HG02678 (cell line): Measurements from ENCODE around the gene GRIN2C.

Experiments
- ATAC-seq: cut with Tn5 transposase; IDR thresholded peaks from one replicate; pipeline ENCODE4 v1.9.1; 2021; ENCODE audit warnings: mild to moderate bottlenecking, moderate library complexity; ENCODE audit not compliant: unreplicated experiment

The GRIN2C gene

DNA sequence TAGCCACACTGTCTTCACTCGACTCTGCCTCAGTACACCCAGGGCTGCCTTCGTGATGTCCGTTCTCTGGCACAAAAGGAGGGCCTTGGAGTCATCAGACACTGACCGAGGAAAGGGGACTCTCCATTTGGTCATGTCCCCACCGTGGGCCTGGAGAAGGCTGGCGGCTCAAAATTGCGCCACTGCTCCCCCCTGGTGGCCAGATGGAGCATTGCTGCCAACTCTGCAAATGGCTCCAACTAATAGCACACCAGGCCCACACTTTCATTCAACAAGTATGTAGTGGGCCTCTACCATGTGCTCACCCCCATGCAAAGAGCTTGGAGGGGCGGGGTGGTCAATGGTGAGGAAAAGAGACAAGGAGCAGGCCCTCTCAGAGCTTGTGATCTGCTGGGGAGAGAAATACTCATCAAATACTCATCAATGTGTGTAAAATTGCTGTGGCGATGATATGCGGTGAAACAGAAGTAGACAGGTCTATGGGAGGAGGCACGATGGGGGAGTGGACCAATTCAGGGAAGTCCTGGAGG lies 5.2 kb upstream of the GRIN2C start:
- ATAC-seq = no peak

DNA sequence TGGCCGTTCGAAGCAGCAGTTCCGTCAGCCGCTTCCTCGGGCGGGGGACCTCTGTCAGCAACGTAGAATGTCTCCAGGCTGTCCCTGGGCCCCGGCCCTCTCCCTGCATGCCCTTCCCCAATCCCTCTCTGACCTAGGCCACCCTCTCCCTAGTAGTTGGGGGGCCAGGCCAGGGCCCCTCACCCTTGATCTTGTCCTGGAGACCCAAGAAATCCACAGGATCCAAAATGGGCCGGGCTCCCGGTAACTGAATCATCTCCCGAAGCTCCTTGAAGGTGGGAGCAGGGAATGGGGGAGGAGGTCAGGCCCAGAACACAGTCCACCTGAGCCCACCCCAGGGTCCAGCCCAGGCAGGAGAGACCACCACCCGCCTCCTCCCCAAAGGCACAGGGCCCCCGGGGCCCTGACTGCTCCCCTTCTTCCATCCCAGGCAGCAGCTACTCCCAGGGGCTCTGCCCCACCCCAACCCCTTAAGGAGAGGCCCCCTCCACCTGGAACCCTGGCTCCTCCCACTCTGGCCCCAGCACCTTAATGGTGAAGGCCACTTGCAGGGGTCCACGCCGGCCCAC lies 4.7 kb upstream of the GRIN2C start:
- no peak for ATAC-seq

DNA sequence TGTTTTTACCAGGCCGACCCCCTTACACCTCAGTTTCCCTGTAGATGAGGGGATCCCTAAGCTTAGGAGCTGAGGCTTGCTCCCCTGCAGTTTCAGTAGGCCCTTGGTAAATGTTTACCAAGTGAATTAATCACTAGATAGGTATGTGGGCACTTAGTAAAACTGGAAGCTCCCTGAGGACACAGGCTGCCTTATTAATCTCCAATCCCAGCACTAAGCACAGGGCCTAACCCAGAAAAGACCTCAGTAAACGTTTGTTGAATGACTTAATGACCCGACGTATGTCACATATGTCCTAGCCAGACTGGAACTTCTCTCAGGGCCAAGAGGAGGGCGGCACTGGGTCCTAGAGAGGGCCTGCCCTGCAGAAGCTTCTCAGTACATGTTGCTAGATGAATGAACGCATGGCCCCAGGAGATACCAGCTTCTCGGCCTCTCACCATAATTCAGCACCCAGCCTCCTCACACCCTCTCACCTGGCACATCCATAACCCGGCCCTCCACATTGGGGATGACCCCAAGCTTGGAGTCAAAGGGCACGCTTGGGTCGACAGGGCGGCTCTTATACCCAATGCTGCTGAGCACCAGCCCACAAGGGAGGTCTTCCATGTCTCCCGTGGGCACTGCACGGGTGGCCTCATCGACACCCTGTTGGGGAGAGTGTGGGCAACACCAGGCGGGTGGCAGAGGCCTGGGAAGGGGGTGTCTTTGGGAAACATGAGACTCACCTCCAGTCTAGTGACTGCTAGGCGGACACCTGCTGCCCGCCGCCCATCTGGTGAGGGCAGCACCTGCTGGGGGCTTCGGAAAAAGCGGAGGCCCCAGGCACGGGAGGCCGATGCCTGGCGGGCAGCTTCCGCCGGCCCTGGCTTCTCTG lies 4.0 kb upstream of the GRIN2C start:
- ATAC-seq = no peak

DNA sequence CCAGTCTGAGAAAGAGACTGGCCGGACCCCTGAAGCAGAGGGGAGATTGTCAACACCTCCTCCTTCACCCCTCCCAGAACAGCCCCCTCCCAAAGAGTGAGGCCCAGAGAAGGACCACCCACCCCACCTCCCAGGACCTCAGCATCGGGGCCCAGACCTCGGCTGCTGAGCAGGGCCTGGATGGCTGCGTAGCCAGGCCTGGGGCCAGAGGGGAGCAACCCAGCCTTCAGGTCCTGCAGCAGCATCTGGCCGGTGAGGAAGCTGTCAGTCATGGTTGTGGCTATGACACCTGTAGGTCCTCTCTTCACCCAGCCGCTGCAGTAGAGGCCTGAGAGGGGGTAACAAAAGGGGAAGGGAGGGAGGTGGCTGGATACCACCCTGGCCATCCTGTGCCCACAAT lies 3.2 kb upstream of the GRIN2C start:
- ATAC-seq = no peak

DNA sequence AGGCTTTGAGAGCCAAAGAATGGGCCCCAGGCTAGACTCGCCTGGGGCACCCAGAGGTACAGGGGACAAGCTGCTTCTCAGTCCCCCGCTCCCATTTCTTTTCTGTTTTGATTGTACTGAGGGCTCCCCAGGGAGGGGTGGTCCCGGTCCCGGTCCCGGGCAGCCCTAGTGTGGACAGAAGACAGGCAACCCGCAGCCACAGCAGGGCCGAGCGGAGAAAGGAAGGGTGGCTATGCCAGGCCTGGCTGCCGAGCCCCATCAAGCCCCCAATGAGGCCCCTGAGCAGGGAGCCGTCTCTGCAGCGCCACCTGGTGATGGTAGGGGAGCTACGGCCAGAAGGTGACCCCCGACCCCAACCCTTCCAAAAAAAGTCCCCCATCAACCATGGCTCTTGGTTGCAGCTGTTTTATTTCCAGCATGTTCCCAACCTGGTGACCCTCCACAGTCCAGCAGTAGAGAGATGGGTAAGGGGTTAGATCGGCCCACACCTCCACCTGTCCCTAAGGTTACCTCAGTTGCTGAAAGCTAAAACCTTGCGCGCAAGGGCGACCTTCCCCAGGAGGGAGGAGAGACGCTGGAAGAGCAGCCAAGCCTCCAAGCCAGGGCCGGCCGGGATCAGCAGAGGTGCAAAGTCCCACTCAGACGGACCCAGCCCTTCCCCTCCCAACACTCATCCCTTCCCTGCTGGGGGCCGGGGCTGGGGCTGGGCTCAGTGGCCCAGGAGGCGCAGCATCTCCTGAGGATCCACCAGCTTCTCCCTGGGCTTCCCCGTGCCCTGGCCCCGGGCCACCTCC lies 2.6 kb upstream of the GRIN2C start:
- ATAC-seq = no peak

DNA sequence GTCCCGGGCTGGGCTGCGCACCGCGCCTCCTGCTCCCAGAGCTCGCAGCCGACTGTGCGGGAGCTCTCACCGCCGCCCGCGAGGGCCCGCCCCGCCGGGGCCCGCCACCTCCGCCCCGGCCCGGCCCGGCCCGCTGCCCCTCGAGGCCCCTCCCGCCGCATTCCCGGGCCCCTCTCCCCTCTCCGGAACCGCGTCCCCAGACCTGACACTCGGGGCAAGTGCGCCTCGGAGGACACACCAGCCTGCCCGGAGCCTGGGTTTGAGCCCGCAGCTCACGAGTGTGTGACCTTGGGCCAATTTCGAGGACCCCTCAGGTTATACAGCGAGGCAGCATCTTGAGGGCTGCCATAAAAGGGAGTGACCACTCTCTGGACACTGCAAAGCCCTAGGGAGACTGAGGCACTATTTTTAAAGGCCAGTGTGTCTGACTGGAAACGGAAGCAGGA lies 2.0 kb upstream of the GRIN2C start:
- ATAC-seq = no peak

DNA sequence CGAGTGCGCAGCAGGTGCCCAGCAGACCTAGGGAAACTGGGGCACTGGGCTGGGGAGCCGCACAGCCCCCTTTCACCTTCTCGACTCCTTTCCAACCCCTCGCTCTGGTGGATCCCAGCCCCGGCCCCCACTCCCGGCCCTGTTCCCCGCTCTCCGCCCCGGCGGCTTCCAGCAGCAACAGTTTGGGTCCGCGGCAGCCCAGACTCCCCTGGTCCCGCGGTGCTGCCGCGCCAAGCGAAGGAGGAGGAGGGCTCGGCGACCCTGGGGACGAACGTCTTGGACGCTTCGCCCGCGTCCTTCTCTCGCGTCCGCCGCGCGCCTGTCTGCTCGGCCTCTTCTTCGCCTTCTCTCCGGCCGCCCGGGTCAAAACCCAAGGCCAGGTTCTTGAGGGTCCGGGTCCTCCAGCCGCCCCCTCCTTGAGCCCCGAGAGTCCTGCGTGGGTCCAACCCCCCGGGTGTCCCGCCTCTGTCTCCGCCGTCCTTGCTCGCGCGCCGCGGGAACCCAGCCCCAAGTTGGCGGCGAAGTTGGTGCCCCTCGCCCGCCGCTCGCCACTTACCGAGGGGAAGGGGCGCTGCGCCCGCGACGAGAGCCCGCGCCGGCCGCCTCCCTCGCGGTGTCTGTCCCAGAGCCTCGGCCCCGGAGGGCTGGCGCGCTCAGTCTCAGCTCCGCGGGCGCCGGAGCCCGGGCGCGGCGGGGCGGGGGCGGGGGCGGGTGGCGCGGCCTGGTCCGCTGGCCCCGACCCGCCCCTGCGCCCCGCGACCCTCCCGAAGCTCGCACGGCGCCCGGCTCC lies 1.4 kb upstream of the GRIN2C start:
- ATAC-seq = no peak

DNA sequence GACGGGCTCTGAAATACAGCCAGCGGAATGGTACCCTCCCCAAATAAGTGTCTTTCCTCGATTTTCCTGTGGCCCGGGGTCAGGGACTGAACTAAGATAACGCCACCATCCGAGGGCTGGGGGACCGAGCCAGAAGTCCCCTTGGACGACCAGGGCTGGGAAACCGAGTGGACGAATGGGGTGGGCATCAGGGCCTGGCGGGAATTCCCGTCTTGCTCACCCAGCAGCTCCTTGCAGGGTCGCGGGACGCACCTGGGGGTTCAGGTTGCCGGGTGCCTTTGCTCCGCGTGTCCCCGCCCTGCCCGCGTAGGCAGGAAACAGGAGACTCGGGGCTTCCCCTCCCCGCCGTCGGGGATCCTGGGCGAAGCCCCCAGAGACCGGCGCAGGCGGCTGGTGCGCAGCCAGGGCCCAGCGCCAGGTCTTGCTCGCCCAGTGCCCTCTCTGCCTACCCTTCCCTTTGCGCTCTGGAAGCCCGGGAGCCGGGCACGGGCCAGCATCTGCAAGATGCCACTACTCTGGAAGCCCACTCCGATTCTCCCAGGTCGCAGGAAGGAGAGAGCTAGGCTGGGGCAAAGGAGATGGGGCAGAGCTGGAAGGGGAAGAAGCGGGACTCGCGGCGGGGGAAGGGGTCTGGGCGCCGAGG lies 665 bp upstream of the GRIN2C start:
- ATAC-seq = no peak

DNA sequence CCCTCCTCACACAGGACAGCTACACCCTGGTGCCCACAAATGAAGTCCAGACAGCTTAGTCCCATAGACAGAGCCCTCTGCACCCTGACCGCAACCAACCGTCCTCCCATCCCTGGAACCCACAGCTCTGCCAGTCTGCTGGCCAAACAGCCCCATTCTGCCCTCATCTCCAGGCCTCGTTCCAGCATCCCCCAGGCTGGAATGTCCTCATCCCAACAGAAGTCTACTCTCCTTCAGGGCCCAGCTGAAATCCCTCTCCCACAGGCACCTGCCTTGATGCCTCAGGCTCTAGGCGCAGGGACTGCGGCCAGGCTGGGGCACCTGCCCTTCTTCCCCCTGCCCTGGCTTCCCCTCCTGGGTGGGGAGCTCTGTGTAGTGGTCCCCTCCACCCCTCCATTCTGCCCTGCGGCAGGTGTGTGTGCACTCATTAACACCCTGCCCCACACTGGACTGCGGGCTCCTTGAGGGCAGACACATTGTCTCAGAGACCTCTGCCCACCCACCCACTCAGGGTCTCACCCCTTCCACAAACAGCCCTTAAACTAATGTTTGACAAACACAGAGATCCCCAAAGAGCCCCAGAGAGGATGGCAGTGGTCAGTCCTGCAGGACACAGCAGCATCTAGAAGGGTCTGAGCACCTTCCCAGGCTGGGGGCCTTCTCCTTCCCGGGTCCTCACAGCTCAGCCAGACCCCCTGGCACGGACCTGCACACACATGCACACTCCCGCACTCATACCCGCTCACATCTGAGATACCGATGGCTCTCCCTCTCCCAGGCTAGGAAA lies 820 bp downstream of the GRIN2C start:
- no peak for ATAC-seq

DNA sequence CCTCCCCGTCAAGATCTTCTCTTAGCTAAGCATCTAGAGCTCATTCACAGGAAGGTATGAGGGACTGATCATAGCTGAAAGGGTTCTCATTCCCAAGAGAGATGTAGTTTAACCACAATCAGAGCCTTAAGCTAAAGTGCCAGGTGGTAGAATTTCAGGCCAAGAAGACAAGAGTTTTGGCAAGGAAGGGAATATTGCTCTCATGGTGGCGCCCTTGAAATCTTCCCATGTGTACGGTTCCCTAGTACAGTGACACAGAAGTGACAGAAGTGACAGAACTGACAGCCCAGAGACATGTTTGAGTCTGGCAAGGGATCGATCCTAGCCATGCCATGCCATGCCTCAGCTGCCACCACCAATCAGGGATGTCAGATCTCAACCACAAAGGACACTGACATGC lies 2.5 kb downstream of the GRIN2C start:
- no peak for ATAC-seq

DNA sequence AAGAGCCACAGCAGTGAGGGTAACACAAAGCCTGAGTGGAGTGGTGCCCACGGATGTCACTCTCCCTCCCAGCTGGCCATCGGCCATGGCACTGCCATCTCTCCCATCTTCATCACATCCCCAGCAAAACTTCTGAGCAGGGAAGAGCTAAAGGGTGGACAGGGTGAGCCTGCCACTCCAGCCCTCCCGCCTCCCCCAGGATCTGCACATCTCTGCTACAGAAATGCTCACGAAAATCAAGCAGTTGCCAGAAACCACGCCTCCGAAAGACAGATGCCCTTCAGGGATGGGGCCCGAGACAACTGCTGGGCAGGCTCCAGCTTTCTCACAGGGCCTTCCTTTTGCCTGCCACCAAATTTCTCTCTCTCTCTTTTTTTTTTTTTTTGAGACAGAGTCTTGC lies 3.6 kb downstream of the GRIN2C start:
- ATAC-seq = no peak

DNA sequence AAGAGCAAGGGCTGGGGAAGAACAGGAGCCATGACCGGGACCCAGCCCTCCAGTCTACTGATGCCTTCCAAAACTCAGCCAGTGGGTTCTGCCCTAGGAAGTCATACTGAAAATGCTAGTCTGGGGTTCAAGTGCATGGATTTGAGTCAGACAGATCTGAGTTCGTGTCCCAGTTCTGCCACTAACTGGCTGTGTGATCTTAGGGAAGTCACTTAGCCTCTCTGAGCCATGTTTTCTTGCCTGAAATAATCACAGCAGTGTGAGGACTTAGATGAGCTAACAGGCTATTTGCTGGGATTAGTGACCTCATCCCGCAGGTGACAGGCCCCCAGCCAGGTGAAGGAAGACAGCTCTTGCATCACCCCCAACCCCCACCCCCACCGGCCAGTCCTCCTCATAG lies 4.4 kb downstream of the GRIN2C start:
- no peak for ATAC-seq

DNA sequence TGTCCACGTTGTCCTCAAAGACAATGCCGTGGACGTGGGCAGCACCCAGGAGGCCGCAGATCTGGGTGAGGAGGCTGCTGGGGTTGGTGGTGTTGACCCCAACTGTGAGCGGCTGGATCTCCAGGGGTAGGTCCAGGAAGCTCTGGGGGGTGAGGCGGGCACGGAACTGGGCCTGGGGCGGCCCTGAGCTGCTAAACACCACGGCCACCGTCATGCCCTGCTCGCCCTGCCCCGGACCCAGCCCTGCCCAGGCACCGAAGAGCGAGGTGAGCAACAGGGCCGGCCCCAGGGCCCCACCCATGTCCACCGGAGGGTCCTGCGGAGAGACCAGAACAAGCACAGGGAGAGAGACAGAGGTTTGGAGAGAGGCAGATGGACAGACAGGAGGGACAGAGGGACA lies 4.9 kb downstream of the GRIN2C start:
- ATAC-seq = no peak

DNA sequence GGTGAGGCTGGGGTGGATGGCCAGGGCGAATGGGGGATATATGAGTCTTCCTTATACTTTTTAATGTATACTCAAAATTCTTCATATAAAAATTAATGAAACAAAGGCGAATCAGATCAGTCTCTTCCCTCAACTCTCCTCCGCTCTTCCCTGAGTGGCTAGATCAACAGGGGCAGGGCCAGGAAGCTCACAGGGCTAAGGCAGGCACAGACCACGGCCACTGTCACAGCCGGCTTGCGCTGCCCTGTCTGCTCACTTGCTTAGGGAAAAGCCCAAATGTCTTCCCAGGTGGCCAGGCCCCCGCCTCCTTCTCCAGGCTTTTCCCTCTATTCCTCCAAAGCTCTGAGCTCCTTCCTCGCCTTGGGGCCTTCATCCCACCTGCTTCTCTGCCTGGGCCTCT lies 6.0 kb downstream of the GRIN2C start:
- no peak for ATAC-seq

DNA sequence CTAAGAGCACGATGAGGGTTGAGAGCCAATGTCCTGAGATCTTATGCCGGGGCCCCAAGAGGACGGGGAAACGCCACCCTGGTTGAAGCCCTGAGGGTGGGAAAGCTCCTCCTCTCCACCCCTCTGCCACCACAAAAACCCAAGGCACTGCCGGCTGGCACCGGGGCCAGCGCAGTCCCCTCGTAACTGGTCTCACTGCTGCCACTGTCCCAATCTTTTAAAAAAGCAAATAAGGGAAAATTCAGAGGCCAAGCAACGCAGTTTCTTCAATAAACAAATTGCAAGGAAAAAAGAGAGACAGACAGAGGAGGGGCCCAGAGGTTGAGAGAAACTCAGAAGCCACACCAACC lies 6.7 kb downstream of the GRIN2C start:
- no peak for ATAC-seq

DNA sequence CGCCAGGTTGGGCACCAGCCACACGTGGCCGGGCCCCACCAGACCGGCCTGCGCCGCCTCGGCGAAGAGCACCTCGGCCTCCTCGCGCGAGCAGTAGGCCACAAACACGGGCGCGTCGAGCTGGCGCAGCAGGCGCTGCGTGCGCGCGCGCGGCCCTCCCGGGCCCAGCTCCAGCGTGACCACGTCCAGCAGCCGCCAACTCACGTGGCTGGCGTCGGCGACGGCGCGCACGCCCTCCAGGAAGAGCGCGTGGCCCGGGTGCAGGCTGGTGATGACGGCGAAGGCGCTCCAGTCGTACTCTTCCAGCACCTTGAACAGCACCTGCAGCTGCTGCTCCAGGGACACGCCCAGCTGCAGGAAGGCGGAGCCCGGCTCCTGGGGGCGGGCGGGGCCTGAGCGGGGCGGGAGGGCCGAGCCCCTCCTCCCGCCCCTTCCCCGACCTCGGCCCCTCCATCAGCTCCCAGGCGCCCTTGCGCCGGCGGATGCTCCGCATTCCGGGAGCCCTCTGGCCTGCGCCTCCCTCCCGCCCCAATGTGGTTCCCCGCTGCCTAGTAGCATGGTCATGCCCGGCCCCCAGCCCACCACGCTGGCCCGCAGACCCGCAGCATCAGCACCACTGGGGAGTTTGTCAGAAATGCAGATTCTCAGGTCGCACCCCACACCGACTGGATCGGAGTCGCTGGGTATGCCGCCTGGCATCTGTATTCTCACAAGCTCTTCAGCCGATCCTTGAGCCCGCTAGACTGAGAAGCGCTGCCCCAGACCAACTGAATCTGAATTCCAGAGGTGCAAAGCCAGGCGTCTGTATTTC lies 7.2 kb downstream of the GRIN2C start:
- no peak for ATAC-seq

DNA sequence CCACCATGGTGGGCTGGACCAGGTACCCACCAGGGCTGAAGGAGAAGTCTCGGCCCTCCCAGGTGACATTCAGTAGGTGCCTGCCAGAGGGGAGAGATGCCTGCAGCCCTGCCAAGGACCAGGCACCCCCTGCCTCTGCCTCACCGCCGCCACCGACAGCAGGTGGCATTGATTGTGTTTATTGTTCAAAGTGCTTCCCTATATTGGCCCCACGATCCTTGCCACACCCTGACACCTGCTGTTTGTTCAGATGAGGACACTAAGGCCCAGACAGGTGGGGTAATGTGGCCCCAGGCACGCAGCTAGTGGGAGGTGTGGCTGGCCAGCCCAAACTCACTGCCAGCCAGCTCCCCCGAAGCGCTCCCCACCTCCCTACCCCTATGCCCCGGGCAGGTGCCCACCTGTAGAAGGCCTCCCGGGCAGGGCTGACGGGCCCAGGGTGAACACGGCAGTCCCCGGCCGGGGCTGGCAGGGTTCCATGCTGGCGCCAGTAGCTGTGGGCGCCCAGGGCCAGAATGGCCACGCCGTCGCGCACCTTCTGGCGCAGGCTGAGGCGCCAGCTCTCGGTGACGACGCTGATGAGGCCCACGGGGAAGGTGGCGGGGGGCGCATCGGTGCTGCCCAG lies 8.0 kb downstream of the GRIN2C start:
- no peak for ATAC-seq

DNA sequence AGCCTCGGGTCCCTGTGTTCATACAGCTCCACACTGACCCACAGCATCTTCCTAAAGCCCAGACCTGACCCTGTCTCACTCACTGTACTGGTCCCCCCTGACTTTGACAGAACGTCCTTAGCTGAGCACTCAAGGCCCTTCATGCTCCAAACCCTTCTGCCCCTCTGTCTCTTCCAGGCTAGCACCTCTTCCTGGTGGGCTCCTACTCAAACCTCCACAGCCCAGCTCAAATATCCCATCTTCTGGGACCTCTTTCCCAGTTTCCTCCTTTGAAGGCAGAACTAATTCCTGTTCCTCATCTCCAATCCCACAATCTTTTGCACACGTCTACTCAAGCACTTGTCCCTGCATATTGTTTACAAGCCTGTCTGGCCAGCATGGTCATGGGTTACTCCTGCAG lies 8.8 kb downstream of the GRIN2C start:
- ATAC-seq = no peak
